HEK293 (cell line): Measurements from ENCODE around the gene ZP3.
"Not testable (repeated sequence)": the region's sequence is repeated elsewhere in the genome, so short reads cannot be mapped to it uniquely, and the experiment has no call there.

Source experiments
- CTCF ChIA-PET: fragments of 350-600 bp; formaldehyde crosslinking; extraction: SDS; loops from one replicate; lab custom pipeline; 2021; ENCODE audit warnings: antibody characterized with exemption; lab: Yijun Ruan, JAX
- POLR2A ChIA-PET: fragments of 300-600 bp; formaldehyde crosslinking; extraction: SDS; loops from one replicate; lab custom pipeline; 2020; ENCODE audit warnings: antibody characterized with exemption, inconsistent platforms; lab: Yijun Ruan, JAX
- H3K27ac ChIP-seq: fragments of 200-500 bp; sonication (Bioruptor generic); 2 replicates; pipeline ENCODE4 v1.5.1; 2014; ENCODE audit warnings: low read depth, low read length, control low read depth, inconsistent platforms; ENCODE audit errors: extremely low read depth
- H3K36me3 ChIP-seq, 2 experiments: fragments of 200-500 bp in 1 of 2; sonication (Bioruptor generic) in 1 of 2; 1 replicate in 1 of 2; 2 replicates in 1 of 2; pipeline ENCODE4 v1.5.1; 2014 to 2017; ENCODE audit warnings: inconsistent platforms in 2 of 2, low read length in 2 of 2; ENCODE audit not compliant: control insufficient read depth in 2 of 2, insufficient read depth in 1 of 2
- H3K4me1 ChIP-seq: fragments of 200-500 bp; sonication (Bioruptor generic); 2 replicates; pipeline ENCODE4 v1.5.1; 2014; ENCODE audit warnings: mild to moderate bottlenecking, low read length, inconsistent platforms; ENCODE audit not compliant: control insufficient read depth, insufficient read depth
- H3K4me3 ChIP-seq: 2 replicates; pipeline ENCODE4 v1.5.1; 2011; ENCODE audit warnings: low read depth, mild to moderate bottlenecking, control low read depth, low read length, moderate library complexity
- H3K9me3 ChIP-seq: fragments of 200-500 bp; sonication (Bioruptor generic); 2 replicates; pipeline ENCODE4 v1.5.1; 2014; ENCODE audit warnings: low read depth, low read length, inconsistent platforms; ENCODE audit not compliant: control insufficient read depth, insufficient read depth
- HOXD13 ChIP-seq: sonication (generic); formaldehyde crosslinking; IDR thresholded peaks from 2 replicates; pipeline ENCODE4 v1.8.0; 2022; ENCODE audit warnings: missing genetic modification reagents, borderline replicate concordance
- IKZF3 ChIP-seq: fragments of 450-650 bp; IDR thresholded peaks from 2 replicates; pipeline ENCODE4 v1.5.0; 2018; ENCODE audit warnings: missing biosample characterization, mild to moderate bottlenecking, missing genetic modification characterization, moderate library complexity
- YY1 ChIP-seq: fragments of 450-650 bp; formaldehyde crosslinking; IDR thresholded peaks from 2 replicates; pipeline ENCODE4 v1.5.1; 2018; ENCODE audit warnings: missing biosample characterization, missing genetic modification characterization
- ZBTB17 ChIP-seq: fragments of 450-650 bp; formaldehyde crosslinking; IDR thresholded peaks from 2 replicates; pipeline ENCODE4 v1.5.1; 2016; ENCODE audit warnings: missing biosample characterization, missing genetic modification characterization
- ZNF121 ChIP-seq: fragments of 450-650 bp; formaldehyde crosslinking; IDR thresholded peaks from 2 replicates; pipeline ENCODE4 v1.5.1; 2016; ENCODE audit warnings: missing biosample characterization, missing genetic modification characterization
- ZNF174 ChIP-seq: fragments of 450-650 bp; formaldehyde crosslinking; IDR thresholded peaks from 2 replicates; pipeline ENCODE4 v1.5.0; 2017; ENCODE audit warnings: missing biosample characterization, mild to moderate bottlenecking, missing genetic modification characterization
- ZNF175 ChIP-seq: fragments of 450-650 bp; formaldehyde crosslinking; IDR thresholded peaks from 2 replicates; pipeline ENCODE4 v1.5.1; 2016; ENCODE audit warnings: missing biosample characterization, missing genetic modification characterization
- ZNF19 ChIP-seq: fragments of 450-650 bp; formaldehyde crosslinking; IDR thresholded peaks from 2 replicates; pipeline ENCODE4; 2016; ENCODE audit warnings: missing biosample characterization, missing genetic modification characterization, low read depth
- ZNF221 ChIP-seq: fragments of 450-650 bp; formaldehyde crosslinking; IDR thresholded peaks from 2 replicates; pipeline ENCODE4 v1.5.1; 2017; ENCODE audit warnings: missing biosample characterization, missing genetic modification characterization, borderline replicate concordance
- ZNF391 ChIP-seq: fragments of 450-650 bp; formaldehyde crosslinking; IDR thresholded peaks from 2 replicates; pipeline ENCODE4 v1.5.1; 2016; ENCODE audit warnings: low read depth, missing biosample characterization, missing genetic modification characterization, borderline replicate concordance
- ZNF629 ChIP-seq: fragments of 450-650 bp; formaldehyde crosslinking; IDR thresholded peaks from 2 replicates; pipeline ENCODE4 v1.5.1; 2017; ENCODE audit warnings: missing biosample characterization, missing genetic modification characterization
- ZNF654 ChIP-seq: fragments of 450-650 bp; formaldehyde crosslinking; IDR thresholded peaks from 2 replicates; pipeline ENCODE4 v1.5.1; 2016; ENCODE audit warnings: low read depth, missing biosample characterization, missing genetic modification characterization
- ZNF776 ChIP-seq: fragments of 450-650 bp; formaldehyde crosslinking; IDR thresholded peaks from 2 replicates; pipeline ENCODE4 v1.5.0; 2017; ENCODE audit warnings: missing biosample characterization, missing genetic modification characterization, borderline replicate concordance
- ZXDB ChIP-seq: fragments of 450-650 bp; formaldehyde crosslinking; IDR thresholded peaks from 2 replicates; pipeline ENCODE4 v1.5.1; 2016; ENCODE audit warnings: missing biosample characterization, missing genetic modification characterization
- TF ChIP-seq, protein P1 (sequence below): fragments of 450-650 bp; formaldehyde crosslinking; IDR thresholded peaks from 2 replicates; pipeline ENCODE4 v1.5.1; 2016; ENCODE audit warnings: missing biosample characterization, missing genetic modification characterization, borderline replicate concordance

ZP3 gene

DNA sequence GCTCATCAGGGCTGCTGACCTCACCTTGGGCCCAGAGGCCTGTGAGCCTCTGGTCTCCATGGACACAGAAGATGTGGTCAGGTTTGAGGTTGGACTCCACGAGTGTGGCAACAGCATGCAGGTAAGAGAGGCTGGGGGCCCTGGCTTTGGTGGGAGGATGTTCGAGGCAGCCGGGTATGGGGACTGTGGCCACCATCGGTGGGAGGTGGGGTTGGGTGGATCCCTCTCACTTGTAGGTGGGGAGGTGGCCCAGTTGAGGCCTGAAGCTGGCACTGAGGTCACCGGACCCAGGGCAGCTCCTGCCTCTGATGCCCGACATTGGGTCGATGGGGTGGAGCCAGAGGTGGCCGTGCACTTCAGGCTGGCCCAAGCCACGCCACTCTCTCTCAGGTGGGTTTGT, 406 bp downstream of the ZP3 start:
- TF ChIP-seq ZXDB (tag by site-specific recombination) (no peak), YY1 (tag by site-specific recombination) (no peak), ZNF174 (tag by site-specific recombination) (no peak), ZNF629 (tag by site-specific recombination) (no peak), ZNF221 (no peak), IKZF3 (tag by site-specific recombination) (no peak), ZBTB17 (no peak), ZNF391 (tag by site-specific recombination) (no peak), ZNF776 (tag by site-specific recombination) (no peak), HOXD13 (CRISPR knock-in tag) (no peak)
- TF ChIP-seq, protein P1, sequence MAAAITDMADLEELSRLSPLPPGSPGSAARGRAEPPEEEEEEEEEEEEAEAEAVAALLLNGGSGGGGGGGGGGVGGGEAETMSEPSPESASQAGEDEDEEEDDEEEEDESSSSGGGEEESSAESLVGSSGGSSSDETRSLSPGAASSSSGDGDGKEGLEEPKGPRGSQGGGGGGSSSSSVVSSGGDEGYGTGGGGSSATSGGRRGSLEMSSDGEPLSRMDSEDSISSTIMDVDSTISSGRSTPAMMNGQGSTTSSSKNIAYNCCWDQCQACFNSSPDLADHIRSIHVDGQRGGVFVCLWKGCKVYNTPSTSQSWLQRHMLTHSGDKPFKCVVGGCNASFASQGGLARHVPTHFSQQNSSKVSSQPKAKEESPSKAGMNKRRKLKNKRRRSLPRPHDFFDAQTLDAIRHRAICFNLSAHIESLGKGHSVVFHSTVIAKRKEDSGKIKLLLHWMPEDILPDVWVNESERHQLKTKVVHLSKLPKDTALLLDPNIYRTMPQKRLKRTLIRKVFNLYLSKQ (tag by site-specific recombination) = no peak
- Histone ChIP-seq H3K4me3 (no peak overlapping the region), H3K4me1 (no peaks in the 10 kb centered on the region), H3K9me3 (no peaks in the 10 kb centered on the region), H3K36me3 (no peaks in the 10 kb centered on the region), H3K27ac (no peak overlapping the region)
- ChIA-PET POLR2A (interaction anchor here (1.0 kb wide), 1 partner anchor 66 kb away, joined by 3 read pairs; the partner anchor contains the start of gene YWHAG), CTCF (interaction anchor here (0.6 to 1.0 kb wide), 3 partner anchors 8 to 247 kb away, joined by 3 to 4 read pairs (median 4); no protein-coding TSS in a partner anchor)

DNA sequence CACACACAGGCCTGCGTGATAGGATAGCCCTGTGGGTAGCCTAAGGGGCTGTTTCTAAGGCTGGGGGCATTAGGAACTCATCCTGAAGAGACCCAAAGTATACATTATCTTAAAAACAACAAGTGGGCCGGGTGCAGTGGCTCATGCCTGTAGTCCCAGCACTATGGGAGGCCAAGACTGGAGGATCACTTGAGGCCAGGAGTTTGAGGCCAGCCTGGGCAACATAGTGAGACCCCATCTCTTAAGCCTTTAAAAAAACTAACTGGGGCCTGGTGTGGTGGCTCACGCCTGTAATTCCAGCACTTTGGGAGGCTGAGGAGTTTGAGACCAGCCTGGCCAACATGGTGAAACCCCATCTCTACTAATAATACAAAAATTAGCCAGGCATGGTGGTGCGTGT, 808 bp downstream of the ZP3 start:
- not testable (repeated sequence) for H3K9me3 ChIP-seq, H3K4me1 ChIP-seq, H3K36me3 ChIP-seq, H3K27ac ChIP-seq, H3K4me3 ChIP-seq
- TF ChIP-seq ZNF121 (tag by site-specific recombination) = peak; percentile 48; the same call in 1 of the 2 replicates
- TF ChIP-seq, all 188 proteins: peak for 1; not testable (repeated sequence) for 187
- ChIA-PET POLR2A (interaction anchor here (1.0 kb wide), 1 partner anchor 67 kb away, joined by 3 read pairs; the partner anchor contains the start of gene YWHAG), CTCF (interaction anchor here (1.0 kb wide), 1 partner anchor 8 kb away, joined by 3 read pairs; no protein-coding TSS in a partner anchor)

DNA sequence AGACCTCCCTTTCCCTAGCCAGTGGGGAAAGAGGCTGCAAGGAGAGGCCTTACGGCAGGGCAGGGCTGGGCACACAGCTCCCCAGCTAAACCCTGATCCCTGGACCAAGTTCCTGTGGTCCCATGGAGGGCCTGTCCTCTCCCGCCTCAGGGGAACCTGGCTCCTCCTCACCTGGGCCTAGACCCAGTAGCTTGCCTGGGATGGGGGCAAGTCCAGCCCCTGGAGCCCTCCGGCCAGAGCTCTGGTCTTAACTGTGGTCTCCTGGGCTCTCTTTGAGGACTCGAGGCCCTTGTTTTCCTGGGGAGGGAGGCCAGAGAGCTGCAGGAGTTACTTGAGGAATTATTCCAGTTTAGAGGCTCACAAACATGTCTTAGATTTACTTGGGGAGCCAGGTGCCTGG, 1.5 kb downstream of the ZP3 start:
- no peak overlapping the region for H3K27ac ChIP-seq
- no peaks in the 10 kb centered on the region for H3K4me1 ChIP-seq
- no peaks in the 10 kb centered on the region for H3K36me3 ChIP-seq
- ChIA-PET POLR2A (interaction anchor here (1.0 kb wide), 1 partner anchor 67 kb away, joined by 3 read pairs; the partner anchor contains the start of gene YWHAG), CTCF (no interaction called here)
- H3K9me3 ChIP-seq = no peaks in the 10 kb centered on the region
- no peak for TF ChIP-seq ZNF19
- no peak for TF ChIP-seq ZNF654 (tag by site-specific recombination)
- TF ChIP-seq, all 188 proteins: peak for 0
- H3K4me3 ChIP-seq = no peak overlapping the region

DNA sequence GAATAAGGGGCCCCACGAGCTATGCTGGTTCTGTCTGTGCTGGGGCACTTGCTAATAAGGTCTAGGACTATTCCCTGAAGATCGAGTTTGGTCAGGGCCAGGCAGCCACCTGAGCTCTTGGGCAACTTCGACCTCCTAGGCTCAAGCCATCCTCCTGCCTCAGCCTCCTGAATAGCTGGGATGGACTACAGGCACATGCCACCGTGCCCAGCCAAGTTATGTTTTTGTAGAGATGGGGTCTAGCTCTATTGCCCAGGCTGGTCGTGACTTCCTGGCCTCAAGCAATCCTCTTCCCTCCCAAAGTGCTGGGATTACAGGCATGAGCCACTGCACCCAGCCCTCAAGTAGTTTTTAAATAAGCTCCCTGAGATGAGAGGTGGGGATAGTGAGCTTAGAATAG, 2.9 kb downstream of the ZP3 start:
- POLR2A ChIA-PET = no interaction called here

More for the DNA sequence above, 2.9 kb downstream of the ZP3 start:
- H3K9me3 ChIP-seq = no peaks in the 10 kb centered on the region
- no peak overlapping the region for H3K27ac ChIP-seq
- TF ChIP-seq ZNF175 = no peak
- TF ChIP-seq ZNF121 (tag by site-specific recombination) = 0 out of 2 replicates have a peak, but pooled peaks have one; percentile 41
- CTCF ChIA-PET = no interaction called here
- no peaks in the 10 kb centered on the region for H3K36me3 ChIP-seq
- no peaks in the 10 kb centered on the region for H3K4me1 ChIP-seq
- no peak overlapping the region for H3K4me3 ChIP-seq
